NCI-H82 treated with DMSO at 0.1 percent for 48 hours (cell line): ENCODE measurements around the gene PRKAG2.
"Not testable (repeated sequence)": the region's sequence is repeated elsewhere in the genome, so short reads cannot be mapped to it uniquely, and the experiment has no call there.

Experiments used
- DNase-seq: peaks from one replicate; lab custom pipeline; 2025; ENCODE audit not compliant: unreplicated experiment; lab: John Stamatoyannopoulos, UW

PRKAG2 gene

GRCh38 chr7:151885202-151885580 lies 8.3 kb upstream of the PRKAG2 start:
- DNase-seq, result no peak

DNA sequence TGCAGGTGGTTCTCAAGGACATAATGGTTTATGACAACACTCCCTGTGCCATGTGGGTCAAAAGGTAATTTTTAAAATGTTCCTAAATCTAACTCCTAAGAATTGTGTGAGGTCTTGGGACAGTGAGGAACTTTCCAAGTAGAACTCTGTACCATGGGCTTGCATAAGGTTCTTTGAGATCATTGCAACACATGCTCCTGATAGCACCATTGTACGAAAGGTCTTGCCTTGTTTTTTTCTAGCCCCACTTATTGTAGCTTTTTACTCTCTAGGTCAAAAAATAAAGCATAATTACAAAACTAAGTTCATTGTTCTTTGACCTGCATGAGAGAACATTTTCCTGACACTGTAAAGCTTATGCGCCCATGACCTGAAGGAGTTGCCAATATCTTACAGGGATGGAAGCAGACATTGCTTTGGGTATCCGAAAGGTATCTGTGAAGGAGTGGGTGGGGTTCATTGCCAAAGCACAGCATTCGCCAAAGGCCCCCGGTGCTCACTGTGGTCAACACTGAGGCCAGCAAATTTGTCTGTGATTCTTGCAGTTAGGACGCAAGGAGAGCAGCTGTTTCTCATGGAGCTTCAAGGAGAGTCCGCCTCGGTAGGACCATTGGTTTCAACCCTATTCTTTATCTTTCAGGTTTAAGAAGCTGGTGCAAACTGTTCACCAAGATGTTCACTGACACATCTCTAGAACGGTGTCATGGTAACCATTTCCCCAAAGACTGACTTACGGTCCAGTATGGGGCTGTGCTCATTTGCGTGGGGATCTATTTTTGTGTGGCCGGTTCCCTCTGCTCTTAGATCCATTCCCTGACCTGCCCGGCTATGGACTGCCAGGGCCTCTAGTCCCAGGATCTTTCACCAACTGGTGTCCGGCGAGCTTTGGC lies 7.6 kb upstream of the PRKAG2 start:
- no peak for DNase-seq

GRCh38 chr7:151883857-151884256 lies 6.9 kb upstream of the PRKAG2 start:
- DNase-seq, result no peak

DNA sequence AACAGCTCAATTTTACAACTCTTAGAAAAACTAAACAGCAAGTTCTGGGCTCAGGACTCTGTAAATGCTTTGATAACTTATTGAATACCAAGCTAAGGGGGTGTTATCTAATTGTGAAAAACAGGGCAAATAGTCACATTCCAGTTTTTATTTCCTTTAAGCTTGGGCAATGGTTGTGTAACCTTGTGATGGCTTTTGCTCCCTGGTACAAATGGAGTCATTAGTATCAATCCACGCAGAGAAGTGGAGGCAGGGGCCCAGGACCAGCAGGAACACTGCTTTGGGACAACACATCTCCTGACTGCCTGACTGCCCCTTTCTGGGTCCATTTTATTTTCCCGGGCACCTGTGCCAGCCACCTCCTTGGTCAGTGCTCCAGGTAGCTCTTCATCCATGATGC lies 5.8 kb upstream of the PRKAG2 start:
- no peak for DNase-seq

- DNase-seq, result no peak
Observed at GRCh38 chr7:151880688-151881087, 3.8 kb upstream of the PRKAG2 start.

DNA sequence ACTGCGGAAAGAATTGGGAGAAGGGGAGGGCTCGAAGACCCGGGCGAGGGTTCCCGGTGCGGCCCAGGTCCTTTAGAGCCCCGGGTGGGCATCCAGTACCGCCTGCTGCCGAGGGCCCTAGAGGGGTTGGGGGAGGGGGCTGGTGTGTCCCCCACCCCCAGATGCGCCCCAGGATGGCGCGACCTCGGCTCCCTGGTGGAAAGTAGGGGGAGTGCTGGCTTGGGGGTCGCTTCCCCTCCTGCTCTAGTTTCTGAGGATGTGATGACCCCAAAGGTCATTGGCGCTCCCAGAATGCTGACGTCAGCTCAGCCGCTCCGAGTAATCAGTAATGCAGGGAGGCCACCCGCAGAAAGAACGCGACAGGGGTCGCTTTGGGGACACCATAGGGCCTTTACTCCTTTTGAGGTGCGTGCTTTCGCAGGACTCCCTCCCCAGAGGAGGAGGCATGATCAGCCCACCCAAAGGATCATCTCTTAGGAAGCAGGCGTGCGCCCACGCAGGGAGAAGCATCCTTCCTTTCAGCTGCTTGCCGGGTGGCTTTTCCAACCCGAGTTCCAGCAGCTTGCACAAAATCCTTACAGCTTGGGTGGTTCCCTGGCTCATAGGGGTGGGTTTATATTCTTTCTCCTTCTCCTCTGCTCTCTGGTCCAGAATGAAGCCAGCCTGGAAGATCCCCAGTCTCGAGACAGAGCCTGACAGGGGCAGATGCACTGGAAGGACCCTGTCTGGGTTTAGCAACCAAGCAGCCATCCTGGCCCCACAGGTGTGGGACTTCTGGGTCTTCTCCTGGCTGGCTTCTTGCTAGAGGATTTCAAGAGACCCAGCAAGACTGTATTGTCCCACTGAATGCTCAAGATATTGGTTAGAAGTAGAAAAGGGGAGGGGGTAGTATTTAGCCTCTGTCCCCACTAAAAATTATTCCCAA lies 1.3 kb upstream of the PRKAG2 start:
- no peak for DNase-seq

GRCh38 chr7:151875942-151876898 lies 695 bp downstream of the PRKAG2 start:
- peak; percentile 7 for DNase-seq

DNA sequence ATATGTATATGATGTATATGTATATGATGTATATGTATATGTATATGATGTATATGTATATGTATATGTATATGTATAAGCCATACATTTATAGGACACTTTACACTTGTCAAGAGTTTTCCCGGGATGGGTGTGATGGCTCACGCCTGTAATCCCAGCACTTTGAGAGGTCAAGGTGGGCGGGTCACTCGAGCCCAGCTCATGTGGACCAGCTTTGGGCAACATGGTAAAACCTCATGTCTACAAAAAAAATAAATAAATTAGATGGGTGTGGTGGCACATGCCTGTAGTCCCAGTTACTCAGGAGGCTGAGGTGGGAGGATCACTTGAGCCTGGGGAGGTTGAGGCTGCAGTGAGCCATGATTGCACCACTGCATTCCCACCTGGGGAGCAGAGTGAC lies 2.4 kb downstream of the PRKAG2 start:
- not testable (repeated sequence) for DNase-seq

- DNase-seq, result no peak
Observed at GRCh38 chr7:151873402-151873965, 3.4 kb downstream of the PRKAG2 start.

DNA sequence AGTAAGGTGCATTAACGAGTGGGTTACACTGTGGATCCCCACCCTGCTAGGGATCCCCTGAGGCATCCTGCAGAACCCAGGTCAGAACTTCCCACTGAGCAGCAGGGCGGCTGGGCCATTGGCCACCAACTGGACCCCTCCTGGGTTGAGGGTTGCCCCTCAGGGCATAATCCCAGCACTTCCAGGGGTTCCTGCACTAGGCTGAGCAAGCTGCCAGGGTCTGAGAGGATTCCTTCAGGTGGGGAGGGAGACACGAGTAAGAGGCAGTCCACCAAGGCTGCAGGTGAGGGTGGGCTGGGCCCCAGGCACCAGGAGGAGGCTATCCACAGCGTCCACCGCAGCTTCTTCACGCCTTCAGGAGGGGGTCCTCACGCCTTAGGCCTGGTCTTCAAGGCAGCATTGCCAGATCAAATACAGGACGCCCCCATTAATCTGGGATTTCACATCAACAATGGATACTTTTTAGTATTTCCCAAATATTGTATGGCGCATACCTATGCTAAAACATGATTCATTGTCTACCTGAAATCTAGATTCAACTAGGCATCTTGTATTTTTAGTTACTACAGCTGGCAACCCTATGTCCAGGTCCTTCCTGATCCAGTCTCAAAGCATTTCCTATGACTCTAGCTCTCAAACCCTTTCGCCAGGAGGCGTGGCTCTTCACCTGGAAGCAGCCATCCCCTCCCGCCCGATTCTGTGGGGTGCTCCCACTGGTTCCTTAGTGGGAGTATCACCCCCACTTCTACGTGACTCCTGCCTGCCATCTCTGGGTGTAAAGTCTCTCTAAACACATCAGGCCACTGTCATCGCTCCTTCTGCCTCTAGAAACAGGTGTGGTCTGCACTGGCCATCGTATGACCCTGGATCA lies 4.1 kb downstream of the PRKAG2 start:
- no peak for DNase-seq

DNA sequence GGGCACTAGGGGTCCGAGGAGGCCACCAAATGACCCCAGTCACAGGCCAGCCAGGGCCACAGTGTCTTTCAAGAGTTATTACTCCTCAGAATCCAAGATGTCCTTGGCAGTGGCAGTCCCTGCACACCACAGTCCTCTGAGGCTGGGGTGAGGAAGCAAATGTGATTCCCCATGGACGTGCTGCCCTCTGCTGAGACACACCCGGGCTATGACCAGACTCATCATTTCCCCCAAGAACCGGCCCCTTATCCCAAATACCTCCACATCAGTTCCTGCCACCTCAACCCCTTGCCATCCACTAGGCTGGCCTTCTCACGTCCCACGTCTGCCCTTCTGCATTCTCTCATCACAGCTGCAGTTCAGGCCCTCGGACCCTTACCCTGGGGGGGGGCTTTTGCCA lies 5.0 kb downstream of the PRKAG2 start:
- DNase-seq, result no peak

DNA sequence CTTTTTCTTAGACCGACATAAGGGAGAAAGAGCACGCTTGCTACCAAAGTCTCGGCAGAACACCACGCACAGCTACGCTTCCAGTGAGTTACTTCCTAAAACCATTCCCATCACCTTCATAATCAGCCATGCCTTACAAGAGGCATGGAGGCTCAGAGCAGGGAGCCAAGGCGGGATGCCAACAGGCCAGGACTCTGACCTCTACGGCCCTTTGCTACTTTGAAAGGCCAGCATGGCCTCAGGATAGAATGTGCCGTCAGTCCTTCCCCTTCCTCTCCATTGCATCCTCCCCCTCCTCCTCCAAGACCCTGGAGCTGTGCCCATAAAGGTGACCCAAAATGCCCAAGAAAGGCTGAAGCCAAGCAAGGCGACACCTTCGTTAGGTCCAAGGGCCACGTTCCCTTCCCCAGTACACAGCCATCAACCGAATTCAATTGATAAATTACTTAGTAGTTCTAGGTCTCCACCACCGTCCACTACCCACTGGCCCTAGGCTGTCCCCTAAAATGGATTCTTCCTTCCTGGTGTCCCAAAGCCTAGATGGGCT lies 5.7 kb downstream of the PRKAG2 start:
- no peak for DNase-seq

GRCh38 chr7:151869968-151870918 lies 6.7 kb downstream of the PRKAG2 start:
- no peak for DNase-seq

GRCh38 chr7:151869455-151869854 lies 7.5 kb downstream of the PRKAG2 start:
- DNase-seq, result no peak

DNA sequence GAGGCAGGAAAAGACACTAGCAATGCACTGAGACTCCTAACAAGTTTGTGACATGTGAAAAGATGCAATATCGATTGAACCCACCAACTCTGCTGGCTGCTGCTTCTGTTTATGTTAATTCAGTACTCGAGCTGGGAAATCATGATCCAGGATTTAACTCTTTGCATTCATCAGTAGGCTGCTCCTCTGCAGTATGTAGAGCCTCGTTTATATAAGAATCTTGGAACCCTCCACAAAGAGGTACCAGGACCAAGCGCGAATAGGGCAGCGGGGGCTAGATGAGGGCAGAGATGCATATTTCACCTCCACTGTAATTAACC lies 7.8 kb downstream of the PRKAG2 start:
- DNase-seq, result no peak

DNA sequence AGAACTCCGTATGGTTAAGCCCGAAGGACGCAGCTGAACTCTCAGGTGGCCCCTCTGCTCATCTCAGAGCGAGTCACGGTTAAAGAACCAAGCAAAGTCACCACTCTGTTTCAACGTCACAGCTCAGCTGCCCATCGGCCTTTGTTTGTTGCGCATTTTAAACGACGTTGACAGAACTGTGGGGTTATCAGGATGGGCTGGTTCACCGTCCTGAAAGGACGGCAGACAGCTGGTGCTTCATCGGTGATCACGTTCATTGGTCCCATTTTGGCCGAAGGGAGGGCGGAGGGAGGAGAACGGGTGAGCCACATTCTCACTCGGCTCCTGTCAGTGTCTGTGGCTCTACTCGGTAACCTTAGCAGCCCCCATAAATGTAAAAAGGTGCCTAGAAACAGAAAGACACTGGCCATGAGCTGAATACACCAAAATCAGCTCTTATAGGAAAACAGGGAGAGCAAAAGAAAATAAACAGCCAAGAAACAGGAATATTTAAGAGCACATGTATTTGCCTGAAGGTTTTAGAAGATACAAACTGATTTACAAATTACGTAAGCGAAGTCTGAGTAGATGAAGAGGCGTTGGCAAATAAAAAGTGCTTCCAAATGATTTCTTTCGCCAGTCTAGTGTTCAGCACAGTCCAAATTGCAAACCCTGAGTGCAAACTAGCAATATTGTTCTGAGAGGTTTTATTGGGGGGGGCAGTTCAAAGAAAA lies 8.4 kb downstream of the PRKAG2 start:
- DNase-seq, result no peak

DNA sequence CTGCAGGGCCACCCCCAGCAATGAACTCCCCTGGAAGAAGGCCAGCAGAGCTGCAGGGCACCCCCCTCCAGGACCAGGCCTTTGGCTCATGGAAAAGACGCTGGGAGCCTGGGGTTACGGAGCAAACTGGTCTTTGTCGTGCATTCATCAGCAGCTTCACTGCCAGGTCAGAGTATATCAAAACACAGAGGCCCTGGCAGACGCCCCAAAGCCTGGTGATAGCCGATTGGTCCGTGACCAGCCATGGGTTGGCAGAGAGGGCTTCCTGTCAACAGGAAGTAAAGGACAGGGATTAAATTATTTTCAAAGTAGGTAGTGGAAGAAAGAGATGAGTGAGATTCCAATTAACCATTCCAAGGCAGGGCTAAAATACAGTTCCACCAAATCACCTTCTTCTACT lies 9.0 kb downstream of the PRKAG2 start:
- no peak for DNase-seq
